PC-3 (cell line): Measurements from ENCODE around the gene VAT1. TPM values are rescaled to one million over a fixed set of nuclear protein-coding genes. Genes with fewer than 3 reads are reported as not detected.

ENCODE experiments used
- ATAC-seq: fragments of 200-7000 bp; cut with Tn5 transposase; 2 replicates; pipeline ENCODE4 v1.9.1; 2020; ENCODE audit warnings: mild to moderate bottlenecking, moderate library complexity
- BruUV-seq: library from RNA; stranded (reverse); fragments of 400-500 nt; replicated peaks from 2 replicates; lab custom pipeline; 2021; lab: Mats Ljungman, UMichigan
- CTCF ChIA-PET: fragments of 300-600 bp; sonication (Branson Sonifier 250); formaldehyde crosslinking; loops from one replicate; lab custom pipeline; 2022; ENCODE audit warnings: antibody characterized with exemption; lab: Charles Lee
- POLR2A ChIA-PET: fragments of 300-600 bp; sonication (Branson Sonifier 250); formaldehyde crosslinking; loops from one replicate; lab custom pipeline; 2022; ENCODE audit warnings: antibody characterized with exemption; ENCODE audit not compliant: unreplicated experiment; lab: Charles Lee
- DNase-seq: peaks from one replicate; pipeline ENCODE4 v3.0.0-alpha.2; 2015
- H2AFZ ChIP-seq: fragments of 300-600 bp; sonication (generic); 2 replicates; pipeline ENCODE4 v1.6.0; 2016; ENCODE audit warnings: antibody characterized with exemption, low read length
- H3F3A ChIP-seq: fragments of 300-600 bp; sonication (generic); one replicate; pipeline ENCODE4 v1.6.0; 2017; ENCODE audit warnings: antibody characterized with exemption, low read length, control low read depth, mild to moderate bottlenecking; ENCODE audit not compliant: unreplicated experiment
- H3K27ac ChIP-seq: fragments of 300-600 bp; sonication (generic); 2 replicates; pipeline ENCODE4 v1.5.1; 2016; ENCODE audit warnings: mild to moderate bottlenecking, low read length
- H3K27me3 ChIP-seq: fragments of 300-600 bp; sonication (generic); 2 replicates; pipeline ENCODE4 v1.6.1; 2016; ENCODE audit warnings: low read length, mixed read lengths
- H3K36me3 ChIP-seq: fragments of 300-600 bp; sonication (generic); 2 replicates; pipeline ENCODE4 v1.6.1; 2016; ENCODE audit warnings: low read depth, mixed run types, low read length, mixed read lengths
- H3K4me1 ChIP-seq: fragments of 300-600 bp; sonication (generic); 2 replicates; pipeline ENCODE4 v1.5.1; 2016; ENCODE audit warnings: low read length; ENCODE audit not compliant: insufficient read depth
- H3K4me2 ChIP-seq: fragments of 300-600 bp; sonication (generic); 2 replicates; pipeline ENCODE4 v1.6.0; 2016; ENCODE audit warnings: low read length
- H3K4me3 ChIP-seq: fragments of 300-600 bp; sonication (generic); 2 replicates; pipeline ENCODE4 v1.5.1; 2016; ENCODE audit warnings: mild to moderate bottlenecking, low read length, mixed read lengths
- H3K79me2 ChIP-seq: fragments of 300-600 bp; sonication (generic); 2 replicates; pipeline ENCODE4 v1.6.1; 2017; ENCODE audit warnings: low read length, mixed read lengths
- H3K9ac ChIP-seq: fragments of 300-600 bp; sonication (generic); 2 replicates; pipeline ENCODE4 v1.6.0; 2016; ENCODE audit warnings: mild to moderate bottlenecking, low read length
- H3K9me2 ChIP-seq: fragments of 300-600 bp; sonication (generic); replicated peaks from 2 replicates; pipeline ENCODE4 v1.6.1; 2016; ENCODE audit warnings: mixed run types, low read length, mixed read lengths
- H3K9me3 ChIP-seq: fragments of 300-600 bp; sonication (generic); 2 replicates; pipeline ENCODE4 v1.6.1; 2016; ENCODE audit warnings: low read length, mixed read lengths
- H4K20me1 ChIP-seq: fragments of 300-600 bp; sonication (generic); 2 replicates; pipeline ENCODE4 v1.6.1; 2016; ENCODE audit warnings: low read length, mixed read lengths
- EZH2 ChIP-seq: fragments of 300-600 bp; sonication (generic); IDR thresholded peaks from one replicate; pipeline ENCODE4 v1.6.1; 2017; ENCODE audit warnings: antibody characterized with exemption, mild to moderate bottlenecking, low read length; ENCODE audit not compliant: unreplicated experiment
- EZH2phosphoT487 ChIP-seq: fragments of 300-600 bp; sonication (generic); IDR thresholded peaks from 2 replicates; pipeline ENCODE4 v1.6.1; 2018; ENCODE audit warnings: mild to moderate bottlenecking, antibody characterized with exemption, low read length, borderline replicate concordance
- intact Hi-C: fragments of 100-400 bp; cut with micrococcal nuclease; formaldehyde crosslinking; loops from 2 replicates; pipeline ENCODE4 v1.9.0; 2023
- total RNA-seq: library from RNA; depleted of rRNA; stranded (reverse); fragments of >200 nt; gene quantifications from 2 replicates; pipeline ENCODE4 v1.2.3, GENCODE V29; 2014
- TF ChIP-seq, protein P1 (sequence below): fragments of 300-600 bp; sonication (generic); conservative IDR thresholded peaks from 2 replicates; pipeline ENCODE4 v1.5.1; 2017; ENCODE audit warnings: antibody characterized with exemption, low read depth, mild to moderate bottlenecking, low read length

The VAT1 gene
- total RNA-seq, 1 experiment from 2014 or later, result 68.1 TPM

DNA sequence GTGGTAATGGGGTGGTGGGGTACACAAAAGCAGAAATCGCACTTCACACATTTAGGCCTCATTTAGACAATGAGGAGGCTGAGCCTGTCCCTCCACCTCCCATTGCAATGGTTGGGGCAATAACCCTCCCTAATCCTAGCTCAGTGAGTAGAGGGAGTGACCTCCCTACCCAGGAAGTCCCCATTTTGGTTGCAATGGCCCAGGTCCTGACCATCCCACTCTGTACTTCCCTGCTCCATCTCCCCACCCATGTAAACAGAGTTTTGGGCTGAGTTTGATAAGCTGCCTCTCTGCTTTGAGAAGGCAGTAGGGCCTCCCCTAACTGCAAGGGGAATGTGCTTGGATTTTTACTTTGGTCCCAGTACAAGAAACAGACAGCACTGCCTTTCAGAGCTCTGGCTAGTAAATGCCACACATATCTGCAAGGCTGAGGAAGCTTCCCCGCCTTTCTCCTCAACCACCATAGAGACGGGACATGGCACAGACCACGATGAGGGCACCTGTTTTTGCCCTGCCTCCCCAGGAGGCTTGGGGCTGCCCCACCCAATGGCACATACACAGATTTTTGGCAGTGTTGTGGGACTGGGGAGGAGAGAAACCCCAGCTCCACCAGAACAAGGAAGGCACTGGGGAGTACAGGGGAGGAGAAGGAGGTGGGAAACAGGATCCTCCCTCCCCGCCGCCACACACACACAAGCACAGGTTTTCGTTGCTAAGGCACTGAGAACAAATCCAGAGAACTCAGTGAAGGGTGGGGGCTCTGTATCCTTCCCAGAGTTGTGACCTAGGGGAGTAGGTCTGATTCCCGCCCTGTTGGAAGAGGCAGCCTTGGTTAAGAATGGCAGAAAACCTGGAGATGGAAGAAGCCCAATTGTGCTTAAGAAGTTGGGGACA, 7.3 kb downstream of the VAT1 start:
- Histone ChIP-seq H2AFZ (no peak overlapping the region), H3F3A (no peaks in the 10 kb centered on the region), H4K20me1 (no peaks in the 10 kb centered on the region), H3K27me3 (no peaks in the 10 kb centered on the region), H3K9me2 (no peaks in the 10 kb centered on the region), H3K36me3 (no peaks in the 10 kb centered on the region), H3K79me2 (0 out of 2 replicates have a peak, but pooled peaks cover 2% of the 10 kb centered on the region), H3K4me3 (no peak overlapping the region), H3K9me3 (no peaks in the 10 kb centered on the region), H3K4me1 (peaks cover 12% of the 10 kb centered on the region), H3K27ac (no peak overlapping the region), H3K9ac (no peak overlapping the region), H3K4me2 (no peak overlapping the region)
- ChIA-PET CTCF (no interaction called here), POLR2A (no interaction called here)
- TF ChIP-seq, protein P1, sequence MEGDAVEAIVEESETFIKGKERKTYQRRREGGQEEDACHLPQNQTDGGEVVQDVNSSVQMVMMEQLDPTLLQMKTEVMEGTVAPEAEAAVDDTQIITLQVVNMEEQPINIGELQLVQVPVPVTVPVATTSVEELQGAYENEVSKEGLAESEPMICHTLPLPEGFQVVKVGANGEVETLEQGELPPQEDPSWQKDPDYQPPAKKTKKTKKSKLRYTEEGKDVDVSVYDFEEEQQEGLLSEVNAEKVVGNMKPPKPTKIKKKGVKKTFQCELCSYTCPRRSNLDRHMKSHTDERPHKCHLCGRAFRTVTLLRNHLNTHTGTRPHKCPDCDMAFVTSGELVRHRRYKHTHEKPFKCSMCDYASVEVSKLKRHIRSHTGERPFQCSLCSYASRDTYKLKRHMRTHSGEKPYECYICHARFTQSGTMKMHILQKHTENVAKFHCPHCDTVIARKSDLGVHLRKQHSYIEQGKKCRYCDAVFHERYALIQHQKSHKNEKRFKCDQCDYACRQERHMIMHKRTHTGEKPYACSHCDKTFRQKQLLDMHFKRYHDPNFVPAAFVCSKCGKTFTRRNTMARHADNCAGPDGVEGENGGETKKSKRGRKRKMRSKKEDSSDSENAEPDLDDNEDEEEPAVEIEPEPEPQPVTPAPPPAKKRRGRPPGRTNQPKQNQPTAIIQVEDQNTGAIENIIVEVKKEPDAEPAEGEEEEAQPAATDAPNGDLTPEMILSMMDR, result no peak
- TF ChIP-seq EZH2phosphoT487, result no peak
- TF ChIP-seq EZH2, result no peak
- BruUV-seq, result TSS peak; percentile 28
- intact Hi-C loops, result no loop called here
- DNase-seq, result no peak
- no peak for ATAC-seq

DNA sequence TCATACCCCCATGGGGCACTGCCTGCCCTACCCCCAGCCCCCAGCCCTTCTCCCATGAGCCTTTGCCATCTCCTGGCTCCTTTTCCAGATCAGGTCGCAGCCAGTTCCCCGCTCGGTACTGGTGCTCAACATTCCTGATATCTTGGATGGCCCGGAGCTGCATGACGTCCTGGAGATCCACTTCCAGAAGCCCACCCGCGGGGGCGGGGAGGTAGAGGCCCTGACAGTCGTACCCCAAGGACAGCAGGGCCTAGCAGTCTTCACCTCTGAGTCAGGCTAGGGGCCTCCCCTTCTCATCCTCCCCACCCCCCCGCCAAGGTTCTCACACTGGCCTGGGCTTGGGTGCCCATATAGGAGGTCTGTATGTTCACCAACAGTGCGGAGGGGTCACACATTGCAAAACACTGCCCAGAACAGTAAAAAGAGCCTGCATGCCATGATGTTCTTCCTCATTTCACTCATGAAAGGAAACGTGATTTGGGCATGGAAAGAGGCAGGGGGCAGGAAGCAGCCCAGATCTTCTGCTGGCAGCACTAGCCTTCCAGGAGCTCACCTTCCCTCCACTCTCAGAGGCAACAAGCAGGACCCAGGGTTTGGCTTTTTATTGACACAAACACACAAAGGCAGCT, 8.1 kb downstream of the VAT1 start:
- Histone ChIP-seq H3K9me3 (no peaks in the 10 kb centered on the region), H3F3A (no peaks in the 10 kb centered on the region), H3K9ac (no peak overlapping the region), H3K27ac (no peak overlapping the region), H3K4me3 (no peak overlapping the region), H3K4me2 (no peak overlapping the region), H3K36me3 (no peaks in the 10 kb centered on the region), H2AFZ (no peak overlapping the region), H3K27me3 (no peaks in the 10 kb centered on the region), H4K20me1 (no peaks in the 10 kb centered on the region), H3K4me1 (peaks cover 12% of the 10 kb centered on the region), H3K9me2 (no peaks in the 10 kb centered on the region), H3K79me2 (no peaks in the 10 kb centered on the region)
- TF ChIP-seq, protein P1, result no peak
- TF ChIP-seq EZH2 (no peak), EZH2phosphoT487 (no peak)
- ATAC-seq, result no peak
- ChIA-PET CTCF (no interaction called here), POLR2A (no interaction called here)
- BruUV-seq, result no TSS peak
- no peak for DNase-seq
- intact Hi-C loops, result no loop called here
